HEK293 (cell line): ENCODE measurements around the gene PTPRN.
A peak's percentile ranks its signal among the peaks of the same experiment; 100 is the strongest.

Source experiments
- BCL11A ChIP-seq: fragments of 450-650 bp; formaldehyde crosslinking; IDR thresholded peaks from 2 replicates; pipeline ENCODE4 v1.5.1; 2016; ENCODE audit warnings: low read depth, missing biosample characterization, missing genetic modification characterization
- GLIS2 ChIP-seq: fragments of 450-650 bp; formaldehyde crosslinking; IDR thresholded peaks from 2 replicates; pipeline ENCODE4 v1.5.1; 2016; ENCODE audit warnings: missing biosample characterization, missing genetic modification characterization
- OVOL3 ChIP-seq: fragments of 450-650 bp; formaldehyde crosslinking; IDR thresholded peaks from 2 replicates; pipeline ENCODE4 v1.5.1; 2016; ENCODE audit warnings: missing biosample characterization, missing genetic modification characterization
- REPIN1 ChIP-seq: fragments of 450-650 bp; formaldehyde crosslinking; IDR thresholded peaks from 2 replicates; pipeline ENCODE4 v1.5.1; 2017; ENCODE audit warnings: missing biosample characterization, missing genetic modification characterization, low read depth
- SETDB1 ChIP-seq: IDR thresholded peaks from one replicate; pipeline ENCODE4 v1.6.1; 2017; ENCODE audit warnings: mild to moderate bottlenecking, low read length, moderate library complexity, mixed read lengths; ENCODE audit not compliant: insufficient read length
- SP2 ChIP-seq: fragments of 450-650 bp; formaldehyde crosslinking; IDR thresholded peaks from 2 replicates; pipeline ENCODE4 v1.5.1; 2016; ENCODE audit warnings: missing biosample characterization, missing genetic modification characterization
- SP3 ChIP-seq: fragments of 450-650 bp; formaldehyde crosslinking; IDR thresholded peaks from 2 replicates; pipeline ENCODE4 v1.5.1; 2016; ENCODE audit warnings: missing biosample characterization, missing genetic modification characterization
- SP7 ChIP-seq: fragments of 450-650 bp; formaldehyde crosslinking; IDR thresholded peaks from 2 replicates; pipeline ENCODE4 v1.5.1; 2016; ENCODE audit warnings: missing biosample characterization, missing genetic modification characterization
- ZBTB17 ChIP-seq: fragments of 450-650 bp; formaldehyde crosslinking; IDR thresholded peaks from 2 replicates; pipeline ENCODE4 v1.5.1; 2016; ENCODE audit warnings: missing biosample characterization, missing genetic modification characterization
- ZBTB7A ChIP-seq: fragments of 450-650 bp; formaldehyde crosslinking; IDR thresholded peaks from 2 replicates; pipeline ENCODE4 v1.5.1; 2016; ENCODE audit warnings: low read depth, missing biosample characterization, missing genetic modification characterization
- ZBTB8A ChIP-seq: fragments of 450-650 bp; formaldehyde crosslinking; IDR thresholded peaks from 2 replicates; pipeline ENCODE4 v1.5.1; 2016; ENCODE audit warnings: missing biosample characterization, missing genetic modification characterization
- ZNF10 ChIP-seq: fragments of 450-650 bp; formaldehyde crosslinking; IDR thresholded peaks from 2 replicates; pipeline ENCODE4 v1.5.1; 2017; ENCODE audit warnings: missing biosample characterization, missing genetic modification characterization
- ZNF138 ChIP-seq: fragments of 450-650 bp; formaldehyde crosslinking; IDR thresholded peaks from 2 replicates; pipeline ENCODE4 v1.5.1; 2016; ENCODE audit warnings: missing biosample characterization, missing genetic modification characterization, borderline replicate concordance
- ZNF140 ChIP-seq: fragments of 450-650 bp; formaldehyde crosslinking; IDR thresholded peaks from 2 replicates; pipeline ENCODE4 v1.5.1; 2016; ENCODE audit warnings: missing biosample characterization, missing genetic modification characterization
- ZNF169 ChIP-seq: fragments of 450-650 bp; formaldehyde crosslinking; IDR thresholded peaks from 2 replicates; pipeline ENCODE4 v1.5.1; 2016; ENCODE audit warnings: missing biosample characterization, missing genetic modification characterization
- ZNF2 ChIP-seq: fragments of 450-650 bp; formaldehyde crosslinking; IDR thresholded peaks from 2 replicates; pipeline ENCODE4 v1.5.1; 2016; ENCODE audit warnings: missing biosample characterization, missing genetic modification characterization
- ZNF23 ChIP-seq: fragments of 450-650 bp; formaldehyde crosslinking; IDR thresholded peaks from 2 replicates; pipeline ENCODE4 v1.5.1; 2016; ENCODE audit warnings: missing biosample characterization, missing genetic modification characterization, borderline replicate concordance
- ZNF366 ChIP-seq: fragments of 450-650 bp; formaldehyde crosslinking; conservative IDR thresholded peaks from 2 replicates; pipeline ENCODE4 v1.5.1; 2016; ENCODE audit warnings: missing biosample characterization, missing genetic modification characterization
- ZNF48 ChIP-seq: fragments of 450-650 bp; formaldehyde crosslinking; IDR thresholded peaks from 2 replicates; pipeline ENCODE4 v1.5.1; 2016; ENCODE audit warnings: missing biosample characterization, missing genetic modification characterization
- ZNF514 ChIP-seq: fragments of 450-650 bp; formaldehyde crosslinking; IDR thresholded peaks from 2 replicates; pipeline ENCODE4 v1.5.1; 2016; ENCODE audit warnings: missing biosample characterization, missing genetic modification characterization
- ZNF555 ChIP-seq: fragments of 450-650 bp; formaldehyde crosslinking; conservative IDR thresholded peaks from 2 replicates; pipeline ENCODE4 v1.5.1; 2017; ENCODE audit warnings: missing biosample characterization, mild to moderate bottlenecking, missing genetic modification characterization, inconsistent platforms
- ZNF571 ChIP-seq: fragments of 450-650 bp; formaldehyde crosslinking; IDR thresholded peaks from 2 replicates; pipeline ENCODE4 v1.5.0; 2017; ENCODE audit warnings: missing biosample characterization, missing genetic modification characterization
- ZNF600 ChIP-seq: fragments of 450-650 bp; formaldehyde crosslinking; IDR thresholded peaks from 2 replicates; pipeline ENCODE4 v1.5.1; 2016; ENCODE audit warnings: missing biosample characterization, missing genetic modification characterization
- ZNF768 ChIP-seq: fragments of 450-650 bp; formaldehyde crosslinking; IDR thresholded peaks from 2 replicates; pipeline ENCODE4 v1.5.1; 2018; ENCODE audit warnings: missing biosample characterization, mild to moderate bottlenecking, missing genetic modification characterization
- ZSCAN23 ChIP-seq: fragments of 450-650 bp; formaldehyde crosslinking; IDR thresholded peaks from 2 replicates; pipeline ENCODE4 v1.5.1; 2016; ENCODE audit warnings: missing biosample characterization, missing genetic modification characterization
- ZXDB ChIP-seq: fragments of 450-650 bp; formaldehyde crosslinking; IDR thresholded peaks from 2 replicates; pipeline ENCODE4 v1.5.1; 2016; ENCODE audit warnings: missing biosample characterization, missing genetic modification characterization
- TF ChIP-seq, protein P1 (sequence below): fragments of 450-650 bp; formaldehyde crosslinking; IDR thresholded peaks from 2 replicates; pipeline ENCODE4 v1.5.1; 2016; ENCODE audit warnings: missing biosample characterization, missing genetic modification characterization
- TF ChIP-seq, protein P2 (sequence below): fragments of 450-650 bp; formaldehyde crosslinking; IDR thresholded peaks from 2 replicates; pipeline ENCODE4 v1.5.1; 2016; ENCODE audit warnings: missing biosample characterization, missing genetic modification characterization
- TF ChIP-seq, protein P3 (sequence below): fragments of 450-650 bp; formaldehyde crosslinking; IDR thresholded peaks from 2 replicates; pipeline ENCODE4 v1.5.1; 2016; ENCODE audit warnings: missing biosample characterization, missing genetic modification characterization
- TF ChIP-seq, protein P4 (sequence below): fragments of 450-650 bp; formaldehyde crosslinking; IDR thresholded peaks from 2 replicates; pipeline ENCODE4 v1.5.1; 2016; ENCODE audit warnings: missing biosample characterization, missing genetic modification characterization
- TF ChIP-seq, protein P5 (sequence below): fragments of 450-650 bp; formaldehyde crosslinking; IDR thresholded peaks from 2 replicates; pipeline ENCODE4 v1.5.1; 2017; ENCODE audit warnings: missing biosample characterization, mild to moderate bottlenecking, missing genetic modification characterization, moderate library complexity
- TF ChIP-seq, protein P6 (sequence below): fragments of 450-650 bp; formaldehyde crosslinking; IDR thresholded peaks from 2 replicates; pipeline ENCODE4; 2016; ENCODE audit warnings: missing biosample characterization, missing genetic modification characterization

The PTPRN gene

DNA sequence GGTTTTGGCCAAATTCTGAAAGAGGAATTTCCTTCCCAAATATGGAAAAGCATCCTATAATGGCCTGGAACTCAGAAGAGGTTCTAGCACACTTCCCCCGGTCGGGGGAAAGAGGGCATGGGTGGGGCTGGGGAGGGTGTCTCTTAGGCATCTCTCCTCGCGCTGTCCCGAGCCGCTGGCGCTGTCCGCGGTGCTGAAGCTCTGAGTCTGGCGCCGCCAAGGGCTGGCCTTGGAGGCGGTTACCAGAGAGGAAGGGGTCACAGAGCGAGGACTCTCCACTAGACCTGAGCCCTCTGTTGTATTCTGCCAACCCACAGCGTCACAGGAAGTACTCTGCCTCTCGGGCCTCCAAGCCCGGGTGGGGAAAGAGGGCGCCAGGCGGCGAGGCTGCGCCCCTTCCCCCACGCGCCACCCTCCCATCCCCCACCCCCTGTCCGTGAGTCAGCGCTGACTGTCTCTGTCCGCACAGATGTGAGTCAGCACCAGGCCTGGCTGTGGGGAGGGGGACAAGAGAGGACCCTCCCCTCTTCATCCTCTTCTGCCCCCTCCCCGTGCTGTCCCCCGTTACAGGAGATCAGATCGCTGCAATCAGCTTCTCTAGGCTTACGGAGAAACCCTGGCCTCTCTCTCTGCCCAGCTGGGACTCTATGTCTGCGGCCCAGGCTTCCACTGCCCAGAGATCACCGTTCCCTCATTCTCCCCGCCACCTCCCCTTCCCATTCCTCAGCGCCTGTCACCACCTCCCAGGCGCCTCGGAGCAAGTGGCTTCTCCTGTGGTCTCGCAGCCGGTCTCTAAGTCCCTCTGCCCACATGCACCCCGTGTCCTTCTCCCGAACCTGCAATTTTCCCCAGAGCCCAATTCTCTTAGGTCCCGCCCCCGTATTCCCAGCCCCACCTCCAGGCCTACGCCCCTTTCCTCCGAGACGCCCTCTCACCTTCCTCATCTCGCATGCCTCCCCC, 779 bp downstream of the PTPRN start (continued):
- TF ChIP-seq SP3 (tag by site-specific recombination), result peak; percentile 60
- TF ChIP-seq, protein P1, sequence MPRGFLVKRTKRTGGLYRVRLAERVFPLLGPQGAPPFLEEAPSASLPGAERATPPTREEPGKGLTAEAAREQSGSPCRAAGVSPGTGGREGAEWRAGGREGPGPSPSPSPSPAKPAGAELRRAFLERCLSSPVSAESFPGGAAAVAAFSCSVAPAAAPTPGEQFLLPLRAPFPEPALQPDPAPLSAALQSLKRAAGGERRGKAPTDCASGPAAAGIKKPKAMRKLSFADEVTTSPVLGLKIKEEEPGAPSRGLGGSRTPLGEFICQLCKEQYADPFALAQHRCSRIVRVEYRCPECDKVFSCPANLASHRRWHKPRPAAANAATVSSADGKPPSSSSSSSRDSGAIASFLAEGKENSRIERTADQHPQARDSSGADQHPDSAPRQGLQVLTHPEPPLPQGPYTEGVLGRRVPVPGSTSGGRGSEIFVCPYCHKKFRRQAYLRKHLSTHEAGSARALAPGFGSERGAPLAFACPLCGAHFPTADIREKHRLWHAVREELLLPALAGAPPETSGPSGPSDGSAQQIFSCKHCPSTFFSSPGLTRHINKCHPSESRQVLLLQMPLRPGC (tag by site-specific recombination), result no peak
- TF ChIP-seq ZNF169 (tag by site-specific recombination), result no peak
- TF ChIP-seq ZNF138 (tag by site-specific recombination), result no peak
- TF ChIP-seq ZXDB (tag by site-specific recombination), result no peak
- TF ChIP-seq, protein P2, sequence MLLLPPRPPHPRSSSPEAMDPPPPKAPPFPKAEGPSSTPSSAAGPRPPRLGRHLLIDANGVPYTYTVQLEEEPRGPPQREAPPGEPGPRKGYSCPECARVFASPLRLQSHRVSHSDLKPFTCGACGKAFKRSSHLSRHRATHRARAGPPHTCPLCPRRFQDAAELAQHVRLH, result no peak
- no peak for TF ChIP-seq ZNF2 (tag by site-specific recombination)
- TF ChIP-seq ZBTB17 (tag by site-specific recombination), result peak; percentile 60
- no peak for TF ChIP-seq SETDB1
- TF ChIP-seq, protein P3, sequence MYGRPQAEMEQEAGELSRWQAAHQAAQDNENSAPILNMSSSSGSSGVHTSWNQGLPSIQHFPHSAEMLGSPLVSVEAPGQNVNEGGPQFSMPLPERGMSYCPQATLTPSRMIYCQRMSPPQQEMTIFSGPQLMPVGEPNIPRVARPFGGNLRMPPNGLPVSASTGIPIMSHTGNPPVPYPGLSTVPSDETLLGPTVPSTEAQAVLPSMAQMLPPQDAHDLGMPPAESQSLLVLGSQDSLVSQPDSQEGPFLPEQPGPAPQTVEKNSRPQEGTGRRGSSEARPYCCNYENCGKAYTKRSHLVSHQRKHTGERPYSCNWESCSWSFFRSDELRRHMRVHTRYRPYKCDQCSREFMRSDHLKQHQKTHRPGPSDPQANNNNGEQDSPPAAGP (tag by site-specific recombination), result peak; percentile 67; the same call in 1 of the 2 replicates
- TF ChIP-seq, protein P4, sequence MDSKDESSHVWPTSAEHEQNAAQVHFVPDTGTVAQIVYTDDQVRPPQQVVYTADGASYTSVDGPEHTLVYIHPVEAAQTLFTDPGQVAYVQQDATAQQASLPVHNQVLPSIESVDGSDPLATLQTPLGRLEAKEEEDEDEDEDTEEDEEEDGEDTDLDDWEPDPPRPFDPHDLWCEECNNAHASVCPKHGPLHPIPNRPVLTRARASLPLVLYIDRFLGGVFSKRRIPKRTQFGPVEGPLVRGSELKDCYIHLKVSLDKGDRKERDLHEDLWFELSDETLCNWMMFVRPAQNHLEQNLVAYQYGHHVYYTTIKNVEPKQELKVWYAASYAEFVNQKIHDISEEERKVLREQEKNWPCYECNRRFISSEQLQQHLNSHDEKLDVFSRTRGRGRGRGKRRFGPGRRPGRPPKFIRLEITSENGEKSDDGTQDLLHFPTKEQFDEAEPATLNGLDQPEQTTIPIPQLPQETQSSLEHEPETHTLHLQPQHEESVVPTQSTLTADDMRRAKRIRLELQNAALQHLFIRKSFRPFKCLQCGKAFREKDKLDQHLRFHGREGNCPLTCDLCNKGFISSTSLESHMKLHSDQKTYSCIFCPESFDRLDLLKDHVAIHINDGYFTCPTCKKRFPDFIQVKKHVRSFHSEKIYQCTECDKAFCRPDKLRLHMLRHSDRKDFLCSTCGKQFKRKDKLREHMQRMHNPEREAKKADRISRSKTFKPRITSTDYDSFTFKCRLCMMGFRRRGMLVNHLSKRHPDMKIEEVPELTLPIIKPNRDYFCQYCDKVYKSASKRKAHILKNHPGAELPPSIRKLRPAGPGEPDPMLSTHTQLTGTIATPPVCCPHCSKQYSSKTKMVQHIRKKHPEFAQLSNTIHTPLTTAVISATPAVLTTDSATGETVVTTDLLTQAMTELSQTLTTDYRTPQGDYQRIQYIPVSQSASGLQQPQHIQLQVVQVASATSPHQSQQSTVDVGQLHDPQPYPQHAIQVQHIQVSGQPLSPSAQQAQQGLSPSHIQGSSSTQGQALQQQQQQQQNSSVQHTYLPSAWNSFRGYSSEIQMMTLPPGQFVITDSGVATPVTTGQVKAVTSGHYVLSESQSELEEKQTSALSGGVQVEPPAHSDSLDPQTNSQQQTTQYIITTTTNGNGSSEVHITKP (tag by site-specific recombination), result no peak
- peak; percentile 69; the same call in 1 of the 2 replicates for TF ChIP-seq SP7 (tag by site-specific recombination)
- no peak for TF ChIP-seq ZNF600 (tag by site-specific recombination)
- TF ChIP-seq ZNF514 (tag by site-specific recombination), result no peak
- no peak for TF ChIP-seq OVOL3 (tag by site-specific recombination)
- TF ChIP-seq ZNF366, result no peak
- no peak for TF ChIP-seq ZBTB7A
- 0 out of 2 replicates have a peak, but pooled peaks have one; percentile 6 for TF ChIP-seq GLIS2
- no peak for TF ChIP-seq ZSCAN23 (tag by site-specific recombination)
- no peak for TF ChIP-seq ZNF555
- TF ChIP-seq ZNF10 (tag by site-specific recombination), result no peak
- peak; percentile 25 for TF ChIP-seq SP2 (tag by site-specific recombination)
- TF ChIP-seq, protein P5, sequence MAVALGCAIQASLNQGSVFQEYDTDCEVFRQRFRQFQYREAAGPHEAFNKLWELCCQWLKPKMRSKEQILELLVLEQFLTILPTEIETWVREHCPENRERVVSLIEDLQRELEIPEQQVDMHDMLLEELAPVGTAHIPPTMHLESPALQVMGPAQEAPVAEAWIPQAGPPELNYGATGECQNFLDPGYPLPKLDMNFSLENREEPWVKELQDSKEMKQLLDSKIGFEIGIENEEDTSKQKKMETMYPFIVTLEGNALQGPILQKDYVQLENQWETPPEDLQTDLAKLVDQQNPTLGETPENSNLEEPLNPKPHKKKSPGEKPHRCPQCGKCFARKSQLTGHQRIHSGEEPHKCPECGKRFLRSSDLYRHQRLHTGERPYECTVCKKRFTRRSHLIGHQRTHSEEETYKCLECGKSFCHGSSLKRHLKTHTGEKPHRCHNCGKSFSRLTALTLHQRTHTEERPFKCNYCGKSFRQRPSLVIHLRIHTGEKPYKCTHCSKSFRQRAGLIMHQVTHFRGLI (tag by site-specific recombination), result no peak
- no peak for TF ChIP-seq ZNF571 (tag by site-specific recombination)
- TF ChIP-seq ZBTB8A (tag by site-specific recombination), result no peak
- TF ChIP-seq, protein P6, sequence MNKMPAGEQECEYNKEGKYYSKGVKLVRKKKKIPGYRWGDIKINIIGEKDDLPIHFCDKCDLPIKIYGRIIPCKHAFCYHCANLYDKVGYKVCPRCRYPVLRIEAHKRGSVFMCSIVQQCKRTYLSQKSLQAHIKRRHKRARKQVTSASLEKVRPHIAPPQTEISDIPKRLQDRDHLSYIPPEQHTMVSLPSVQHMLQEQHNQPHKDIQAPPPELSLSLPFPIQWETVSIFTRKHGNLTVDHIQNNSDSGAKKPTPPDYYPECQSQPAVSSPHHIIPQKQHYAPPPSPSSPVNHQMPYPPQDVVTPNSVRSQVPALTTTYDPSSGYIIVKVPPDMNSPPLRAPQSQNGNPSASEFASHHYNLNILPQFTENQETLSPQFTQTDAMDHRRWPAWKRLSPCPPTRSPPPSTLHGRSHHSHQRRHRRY (tag by site-specific recombination), result no peak
- TF ChIP-seq ZNF768 (tag by site-specific recombination), result no peak
- TF ChIP-seq ZNF48, result no peak
- no peak for TF ChIP-seq REPIN1 (tag by site-specific recombination)
- no peak for TF ChIP-seq ZNF23
- TF ChIP-seq ZNF140, result no peak
- no peak for TF ChIP-seq BCL11A
